ENCODE measurements around the gene ZFP57.

DNA sequence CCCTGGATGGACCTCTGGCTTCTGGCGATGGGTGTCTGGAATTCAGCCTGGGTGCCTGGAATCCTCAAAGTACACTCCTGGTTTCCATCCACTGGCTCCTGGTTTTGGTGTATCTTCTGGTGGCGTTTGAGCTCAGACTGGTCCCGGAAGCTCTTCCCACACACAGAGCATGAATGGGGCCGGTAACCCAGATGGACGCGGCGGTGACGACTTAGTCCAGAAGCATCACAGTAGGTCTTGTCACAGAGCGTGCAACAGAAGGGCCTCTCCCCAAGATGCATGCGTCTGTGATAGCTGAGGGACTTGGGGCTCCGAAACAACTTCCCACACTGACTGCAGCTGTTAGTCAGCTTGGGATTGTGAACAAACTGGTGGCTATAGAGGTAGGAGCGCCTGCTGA, 7.8 kb downstream of the ZFP57 start:
- TF ChIP-seq POLR2A (IDR thresholded peaks at IDR 0.05; ENCODE audit: low read length) (no peak), GATA1 (IDR thresholded peaks at IDR 0.05; ENCODE audit: low read depth, low read length) (no peak)

Measured in erythroblast (primary cell).